GM21528 (cell line): Measurements from ENCODE around the gene MBD3L4.
"Not testable (repeated sequence)": the region's sequence is repeated elsewhere in the genome, so short reads cannot be mapped to it uniquely, and the experiment has no call there.

ENCODE experiments used
- ATAC-seq: cut with Tn5 transposase; IDR thresholded peaks from one replicate; pipeline ENCODE4 v1.9.1; 2021; ENCODE audit warnings: mild to moderate bottlenecking, moderate library complexity; ENCODE audit not compliant: unreplicated experiment, low FRiP score

MBD3L4 gene

GRCh38 chr19:7040079-7040478 lies at the start of gene MBD3L4:
TSS of gene MBD3L4 (minus strand) at chr19:7040179. CDS start at chr19:7040144, 35 bp downstream.
- not testable (repeated sequence) for ATAC-seq

DNA sequence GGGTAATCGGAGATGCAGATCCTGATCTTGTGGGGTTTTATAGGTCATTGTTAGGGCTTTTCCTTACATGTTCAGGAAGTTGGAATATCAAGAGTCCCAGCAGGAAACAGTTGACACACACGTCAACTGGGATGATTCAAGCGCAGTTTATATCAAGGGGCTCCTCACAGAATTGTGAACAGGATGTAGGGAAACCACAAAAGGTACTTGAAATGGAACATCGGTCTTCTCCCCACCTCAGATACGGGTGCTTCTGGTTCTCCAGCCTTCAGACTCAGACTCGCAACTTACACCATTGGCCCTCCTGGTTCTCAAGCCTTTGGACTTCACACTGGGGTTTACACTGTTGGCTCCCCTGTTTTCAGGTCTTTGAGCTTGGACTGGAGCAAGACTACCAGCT lies 49.0 kb upstream of the MBD3L4 start:
- ATAC-seq: no peak

GRCh38 chr19:7083076-7083956 lies 43.3 kb upstream of the MBD3L4 start:
- ATAC-seq: no peak

- ATAC-seq: no peak
Observed at GRCh38 chr19:7078008-7078407, 38.0 kb upstream of the MBD3L4 start.

GRCh38 chr19:7076151-7076550 lies 36.2 kb upstream of the MBD3L4 start:
- no peak for ATAC-seq

DNA sequence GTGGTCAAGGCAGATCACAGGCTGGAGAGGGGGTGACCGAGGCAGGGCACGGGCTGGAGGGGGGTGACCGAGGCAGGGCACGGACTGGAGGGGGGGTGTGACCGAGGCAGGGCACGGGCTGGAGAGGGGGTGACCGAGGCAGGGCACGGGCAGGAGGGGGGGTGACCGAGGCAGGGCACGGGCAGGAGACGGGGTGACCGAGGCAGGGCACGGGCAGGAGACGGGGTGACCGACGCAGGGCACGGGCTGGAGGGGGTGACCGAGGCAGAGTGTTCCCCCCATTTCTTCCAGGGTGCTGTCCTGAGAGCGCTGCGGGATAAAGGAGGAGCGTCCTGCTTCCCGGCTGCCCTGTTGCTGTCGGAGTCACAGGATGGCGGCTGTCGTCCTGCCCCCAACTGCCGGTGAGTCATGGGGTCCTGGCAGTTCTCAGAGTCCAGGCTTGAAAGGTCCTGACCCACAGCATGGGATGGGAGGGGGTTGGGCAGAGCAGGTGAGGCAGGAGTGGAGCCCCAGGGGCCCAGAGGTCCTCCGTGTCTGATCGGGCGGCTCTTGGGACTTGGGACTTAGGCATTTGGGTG lies 34.8 kb upstream of the MBD3L4 start:
- no peak for ATAC-seq

DNA sequence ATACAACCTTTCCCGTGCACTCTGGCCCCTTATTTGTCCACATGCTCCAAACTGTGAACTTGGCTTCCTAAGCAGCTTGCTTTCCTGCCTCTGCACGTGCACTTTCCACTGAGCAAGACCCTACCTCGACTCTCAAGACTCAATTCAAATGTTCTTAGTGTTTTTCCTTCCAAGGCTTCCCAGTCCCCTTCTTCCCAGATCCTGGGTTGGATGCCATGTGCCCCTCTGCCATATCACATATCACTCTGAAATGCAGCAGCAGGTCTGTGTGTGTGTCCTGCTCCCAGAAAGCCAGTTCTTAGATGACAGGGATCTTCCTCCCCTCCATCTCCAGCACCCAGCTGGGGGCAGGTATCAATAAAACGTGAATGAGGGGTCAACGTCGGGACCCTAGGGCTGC lies 32.6 kb upstream of the MBD3L4 start:
- no peak for ATAC-seq

- no peak for ATAC-seq
Observed at GRCh38 chr19:7069904-7070226, 29.9 kb upstream of the MBD3L4 start.

DNA sequence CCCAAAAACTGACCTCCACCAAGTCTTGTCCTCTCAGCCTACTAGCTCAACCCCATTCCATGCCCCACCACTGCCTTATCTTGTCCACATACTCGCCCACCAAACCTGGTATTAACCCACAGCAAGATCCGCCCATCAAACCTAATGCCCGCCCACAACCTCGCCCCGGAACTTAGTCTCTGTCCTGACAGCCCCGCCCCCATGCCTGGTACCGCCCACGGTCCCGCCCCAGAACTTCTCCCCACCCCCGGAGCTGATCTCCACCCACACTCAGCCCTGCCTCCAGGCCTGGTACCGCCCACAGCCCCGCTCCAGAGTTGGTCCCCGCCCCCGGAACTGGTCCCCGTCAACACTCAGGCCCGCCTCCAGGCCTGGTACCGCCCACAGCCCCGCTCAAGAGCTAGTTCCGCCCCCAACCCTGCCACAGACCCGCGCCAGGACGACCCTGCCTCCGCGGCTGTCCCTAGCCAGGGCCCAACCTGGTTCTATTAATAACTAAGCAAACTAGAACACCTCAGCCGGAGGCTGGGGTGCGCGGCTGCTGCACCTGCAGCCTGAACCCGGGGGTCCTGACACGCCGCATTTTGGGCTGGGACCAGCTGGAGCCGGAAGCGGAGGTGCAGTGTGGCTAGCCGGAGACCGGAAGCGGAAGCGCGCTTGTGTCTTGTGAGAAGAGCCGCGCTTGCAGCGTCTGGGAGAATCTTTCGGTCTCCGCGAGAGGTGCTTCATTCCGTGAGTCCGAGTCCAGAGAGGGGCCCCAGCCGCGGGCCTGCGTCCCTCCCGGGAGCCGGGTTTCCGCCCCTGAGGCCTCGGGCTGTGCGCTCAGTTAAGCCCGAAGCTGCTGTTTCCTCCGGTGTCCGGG lies 29.3 kb upstream of the MBD3L4 start, which contains the start of gene ZNF557:
ZNF557 (plus strand) TSS at position 662 of the 862 bp plus-strand sequence. CDS start 5,372 bp downstream, outside the sequence.
- ATAC-seq: peak; percentile 93

DNA sequence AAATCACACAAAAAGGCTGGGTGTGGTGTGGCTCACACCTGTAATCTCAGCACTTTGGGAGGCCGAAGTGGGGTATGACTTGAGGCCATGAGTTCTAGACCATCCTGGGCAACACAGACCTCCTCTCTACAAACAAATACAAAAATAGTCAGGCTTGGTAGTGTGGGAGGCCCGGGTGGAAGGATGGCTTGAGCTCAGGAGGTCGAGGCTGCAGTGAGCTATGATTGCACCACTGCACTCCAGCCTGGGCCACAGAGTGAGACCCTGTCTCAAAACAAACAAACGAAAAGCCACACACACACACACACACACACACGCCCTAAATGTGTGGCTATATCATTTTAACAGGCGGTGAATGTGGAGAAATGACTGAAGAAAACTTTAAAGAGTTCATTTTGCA lies 28.6 kb upstream of the MBD3L4 start:
- no peak for ATAC-seq

GRCh38 chr19:7067716-7068115 lies 27.7 kb upstream of the MBD3L4 start:
- no peak for ATAC-seq

DNA sequence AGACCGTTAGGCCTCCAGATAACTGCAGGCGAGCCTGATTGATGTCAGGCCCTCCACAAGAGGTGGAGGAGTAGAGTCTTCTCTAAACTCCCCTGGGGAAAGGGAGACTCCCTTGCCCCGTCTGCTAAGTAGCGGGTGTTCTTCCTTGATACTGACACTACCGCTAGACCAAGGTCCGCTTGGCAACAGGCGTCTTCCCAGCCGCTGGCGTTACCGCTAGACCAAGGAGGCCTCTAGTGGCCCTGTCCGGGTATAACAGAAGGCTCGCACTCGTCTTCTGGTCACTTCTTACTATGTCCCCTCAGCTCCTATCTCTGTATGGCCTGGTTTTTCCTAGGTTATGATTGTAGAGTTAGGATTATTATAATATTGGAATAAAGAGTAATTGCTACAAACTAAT lies 27.1 kb upstream of the MBD3L4 start:
- ATAC-seq: not testable (repeated sequence)

- ATAC-seq: no peak
Observed at GRCh38 chr19:7063764-7064418, 23.9 kb upstream of the MBD3L4 start.

GRCh38 chr19:7063339-7063738 lies 23.4 kb upstream of the MBD3L4 start:
- no peak for ATAC-seq

DNA sequence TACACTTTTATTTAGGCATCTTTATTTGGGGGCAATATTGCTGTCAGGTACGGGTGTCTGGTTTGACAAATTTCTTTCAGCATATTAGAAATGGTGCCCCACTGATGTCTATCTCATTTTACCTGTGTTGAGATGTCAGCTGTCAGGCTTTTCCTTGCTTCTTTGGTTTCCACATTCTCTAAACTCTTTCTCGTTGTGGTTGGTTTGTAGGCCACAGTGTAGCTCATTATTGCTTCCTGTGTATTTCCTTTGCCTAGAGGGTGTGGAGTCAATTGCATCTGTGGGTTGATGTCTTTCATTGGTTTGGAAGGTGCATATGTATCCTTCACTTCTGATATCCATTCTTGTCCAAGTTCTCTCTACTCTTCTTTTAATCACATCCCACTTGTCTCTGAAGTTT lies 20.0 kb upstream of the MBD3L4 start:
- not testable (repeated sequence) for ATAC-seq

DNA sequence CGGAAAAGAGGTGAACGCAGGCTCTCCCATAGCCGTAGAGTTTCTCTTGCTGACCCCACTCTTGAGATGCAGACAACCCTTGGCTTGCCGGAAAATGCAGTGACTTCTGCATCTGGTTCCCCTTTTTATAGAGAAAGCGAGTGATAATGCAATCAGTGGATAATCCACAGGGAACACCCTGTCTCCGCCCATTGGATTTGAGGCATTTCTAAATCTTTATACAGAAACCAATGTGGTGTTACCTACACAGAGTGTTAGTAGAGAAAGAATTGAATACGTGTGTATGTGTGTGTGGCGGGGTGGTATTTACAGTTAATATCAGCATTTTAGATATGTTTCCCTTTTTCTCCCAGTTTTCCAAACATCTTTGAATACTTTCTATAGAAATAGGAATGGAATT lies 18.6 kb upstream of the MBD3L4 start, which contains the start of gene MBD3L3:
MBD3L3 (minus strand) TSS at position 101 of the 400 bp plus-strand sequence; CDS start at position 30, 71 bp downstream.
- ATAC-seq: not testable (repeated sequence)

- not testable (repeated sequence) for ATAC-seq
Observed at GRCh38 chr19:7056371-7056770, 16.4 kb upstream of the MBD3L4 start.

DNA sequence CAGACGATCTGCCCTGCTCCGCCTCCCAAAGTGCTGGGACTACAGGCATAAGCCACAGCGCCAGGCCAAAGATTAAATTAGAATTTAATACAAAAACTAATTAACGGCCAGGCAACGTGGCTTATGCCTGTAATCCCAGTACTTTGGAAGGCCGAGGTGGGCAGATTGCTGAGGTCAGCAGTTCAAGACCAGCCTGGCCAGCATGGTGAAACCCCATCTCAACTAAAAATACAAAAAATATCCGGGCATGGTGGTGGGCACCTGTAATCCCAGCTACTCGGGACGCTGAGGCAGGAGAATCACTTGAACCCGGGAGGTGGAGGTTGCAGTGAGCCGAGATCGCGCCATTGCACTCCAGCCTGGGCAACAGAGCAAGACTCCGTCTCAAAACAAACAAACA lies 15.7 kb upstream of the MBD3L4 start:
- ATAC-seq: not testable (repeated sequence)

DNA sequence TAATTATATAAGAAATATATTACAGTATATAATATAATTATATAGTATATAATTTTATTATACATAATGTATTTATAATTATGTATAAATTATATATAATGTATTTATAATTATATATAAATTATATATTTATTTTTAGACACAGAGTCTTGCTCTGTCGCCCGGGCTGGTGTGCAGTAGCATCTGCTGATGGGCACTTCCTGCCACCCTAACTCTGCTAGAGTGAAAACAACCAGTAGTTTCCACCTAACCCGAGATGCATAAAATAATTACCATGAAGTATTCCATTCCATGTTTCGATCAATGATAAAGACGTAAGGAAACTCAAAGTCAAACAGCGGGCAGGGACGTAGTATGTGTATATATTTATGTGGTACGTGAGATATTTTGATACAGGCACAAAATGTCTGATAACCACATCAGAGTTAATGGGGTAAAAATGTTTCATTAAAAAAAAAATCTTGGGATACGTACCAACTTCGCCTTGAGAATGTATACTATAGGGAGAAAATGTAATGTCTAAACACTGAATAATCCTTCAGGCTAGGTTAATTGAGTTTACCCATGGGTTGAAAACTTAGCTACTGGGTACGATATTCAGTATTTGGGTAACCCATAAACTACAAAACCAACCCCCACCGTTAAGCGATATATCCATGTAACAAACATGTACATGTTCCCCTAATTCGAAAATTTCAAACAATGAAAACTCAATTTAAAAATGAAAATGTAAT lies 14.8 kb upstream of the MBD3L4 start:
- ATAC-seq: not testable (repeated sequence)

DNA sequence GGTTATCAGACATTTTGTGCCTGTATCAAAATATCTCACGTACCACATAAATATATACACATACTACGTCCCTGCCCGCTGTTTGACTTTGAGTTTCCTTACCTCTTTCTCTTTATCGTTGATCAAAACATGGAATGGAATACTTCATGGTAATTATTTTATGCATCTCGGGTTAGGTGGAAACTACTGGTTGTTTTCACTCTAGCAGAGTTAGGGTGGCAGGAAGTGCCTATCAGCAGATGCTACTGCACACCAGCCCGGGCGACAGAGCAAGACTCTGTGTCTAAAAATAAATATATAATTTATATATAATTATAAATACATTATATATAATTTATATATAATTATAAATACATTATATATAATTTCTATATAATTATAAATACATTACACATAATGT lies 12.9 kb upstream of the MBD3L4 start:
- ATAC-seq: not testable (repeated sequence)
